Heart right ventricle (tissue), 16 donors: ENCODE results near the gene METAP1D. TPM values are rescaled to one million over a fixed set of nuclear protein-coding genes. Genes with fewer than 3 reads are reported as not detected.
"Not testable (repeated sequence)": the region's sequence is repeated elsewhere in the genome, so short reads cannot be mapped to it uniquely, and the experiment has no call there.

Source experiments
- ATAC-seq, 8 donors: fragments of 200-7000 bp; cut with Tn5 transposase; one replicate each; pipeline ENCODE4 v1.9.1; 2020; ENCODE audit warnings: mild to moderate bottlenecking in 8 of 8, moderate library complexity in 8 of 8, moderate number of reproducible peaks in 1 of 8
- DNase-seq, 2 donors: peaks; one replicate each; pipeline ENCODE4 v3.0.0-alpha.2; 2020
- H3K27ac ChIP-seq, 10 donors: fragments of 200-600 bp; sonication (generic) in 2 of 10; one replicate each; pipeline versions ENCODE4 v1.5.0 to v1.8.0; 2020 to 2022; ENCODE audit warnings: mild to moderate bottlenecking in 3 of 10
- H3K27me3 ChIP-seq, 7 donors: fragments of 200-600 bp; one replicate each; pipeline ENCODE4 v1.8.0; 2021 to 2022; ENCODE audit warnings: mild to moderate bottlenecking in 2 of 7
- H3K36me3 ChIP-seq, 9 donors: fragments of 200-600 bp; sonication (generic) in 1 of 9; one replicate each; pipeline versions ENCODE4 v1.5.0 to v1.8.0; 2020 to 2022; ENCODE audit warnings: mild to moderate bottlenecking in 2 of 9
- H3K4me1 ChIP-seq, 9 donors: fragments of 200-600 bp; sonication (generic) in 1 of 9; one replicate each; pipeline versions ENCODE4 v1.5.0 to v1.8.0; 2020 to 2022; ENCODE audit warnings: mild to moderate bottlenecking in 4 of 9
- H3K4me3 ChIP-seq, 10 donors: fragments of 200-600 bp; sonication (generic) in 2 of 10; one replicate each; pipeline versions ENCODE4 v1.5.0 to v1.8.0; 2020 to 2022; ENCODE audit warnings: mild to moderate bottlenecking in 7 of 10, moderate library complexity in 2 of 10
- H3K9me3 ChIP-seq, 11 donors: fragments of 200-600 bp in 10 of 11; sonication (generic) in 2 of 11; one replicate each; pipeline versions ENCODE4 v1.5.0 to v1.8.0; 2013 to 2022; ENCODE audit warnings: mild to moderate bottlenecking in 2 of 11, control low read depth in 1 of 11, moderate library complexity in 1 of 11
- CTCF ChIP-seq, 9 donors: fragments of 200-600 bp; sonication (generic) in 2 of 9; IDR thresholded peaks; one replicate each; pipeline versions ENCODE4 v1.5.0 to v1.8.0; 2021 to 2022; ENCODE audit warnings: antibody characterized with exemption in 9 of 9, mild to moderate bottlenecking in 5 of 9, moderate library complexity in 1 of 9
- WGBS, 2 donors: extraction: QIAGEN DNeasy Blood & Tissue Kit; methylation state at CpG; one replicate each; pipeline ENCODE4 v1.1.7; 2013; ENCODE audit warnings: inconsistent platforms in 1 of 2; 5-methylcytosine and 5-hydroxymethylcytosine counted together
- intact Hi-C, 10 donors: fragments of 100-400 bp; cut with DNase I; formaldehyde crosslinking; loops; one replicate each; pipeline versions ENCODE4 v1.11.1 to v1.14.2; 2022
- polyA plus RNA-seq, 2 donors: library from polyadenylated mRNA; stranded (reverse); fragments of 200-250 nt; gene quantifications; one replicate each; pipeline ENCODE4 v1.2.3, GENCODE V29; 2013
- total RNA-seq, 10 donors: library from RNA; stranded (reverse); fragmentation: NEBNext Ultra II Directional in 3 of 10; extraction: Animal tissue kit (Norgen Biotek cat#: 25700) in 3 of 10; gene quantifications; one replicate each; pipeline versions ENCODE4 v1.2.1 to v1.2.4, GENCODE V29; 2021 to 2023
- donor health status: Arrhythmogenic right ventricular cardiomyopathy.
- donor health status: ischemic (EF 13 %, LVEDD 7.1; RV severe dilation, severe dysfunction).
- donor health status: healthy with polysubstance abuse.
- donor health status: DM: no; HTN: yes; CAD: no.
- donor health status: DM: no; HTN: no; CAD: no.
- donor health status: ischemic (EF 25% LVEDD 6.9; RV normal size, moderate dysfunction).
- donor health status: ischemic (EF 25% LVEDD 5.7; RV mildly dilated, moderate dysfunction).
- donor health status: healthy.
- donor health status: DM: yes; HTN: yes; CAD: no.
- donor health status: Ischemic cardiomyopathy.
- donor health status: ischemic (EF 35%, LVEDD 5.7; RV mildly dilated, moderate dysfunction).
- donor health status: nonischemic (EF 11% LVEDD 7.7; RV severe dilation, severe dysfunction).
- donor health status: DM: yes; HTN: yes; CAD: no.
- donor health status: PGD.
- donor health status: ischemic (EF 29% LVEDD 5.4; RV normal size, mild dysfunction).
- donor health status: nonischemic (EF 23%, LVEDD 6.1; RV moderate dilation, normal function).

METAP1D gene
- total and polyA plus RNA-seq, 12 donors, result 3.4 to 8.3 (median 6.1) TPM

DNA sequence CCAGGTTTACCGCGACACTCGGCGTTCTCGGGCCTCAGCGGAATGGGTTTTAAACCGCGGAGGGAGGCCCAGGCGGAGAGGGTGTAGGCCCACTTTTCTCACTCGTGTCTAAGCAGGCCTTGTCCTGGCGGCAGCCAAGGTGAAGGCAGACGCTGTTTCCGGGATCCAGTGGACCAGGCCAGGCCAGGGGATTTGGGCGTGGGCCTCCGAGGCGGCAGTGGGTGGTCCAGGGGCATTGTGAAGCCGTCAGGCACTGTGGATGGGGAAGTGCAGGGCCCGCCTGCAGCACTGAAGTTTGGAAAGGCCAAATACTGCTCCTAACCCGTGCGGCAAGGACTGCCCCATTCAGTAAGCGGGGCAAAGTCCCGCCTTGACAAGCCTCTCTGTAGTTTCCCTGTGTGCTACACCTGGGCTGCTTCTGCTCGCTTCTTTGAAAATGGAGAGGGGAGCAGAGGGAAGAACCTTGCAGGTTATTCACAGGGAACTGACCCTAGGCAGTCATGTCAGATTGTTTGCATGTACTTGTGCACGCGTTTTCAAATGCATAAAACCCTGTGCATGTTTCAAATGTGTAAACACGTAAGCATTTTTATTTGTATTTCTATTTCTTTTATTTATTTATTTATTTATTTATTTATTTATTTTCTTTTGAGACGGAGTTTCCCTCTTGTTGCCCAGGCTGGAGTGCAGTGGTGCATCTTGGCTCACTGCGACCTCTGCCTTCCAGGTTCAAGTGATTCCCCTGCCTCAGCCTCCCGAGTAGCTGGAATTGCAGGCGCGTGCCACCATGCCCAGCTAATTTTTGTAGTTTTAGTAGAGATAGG, 110.4 kb downstream of the METAP1D start:
- ATAC-seq, result peak in 1 of 8 donors; percentile 54
- TF ChIP-seq CTCF (IDR thresholded peaks at IDR 0.05), result no peak
- Histone ChIP-seq H3K9me3 (no peaks in the 10 kb centered on the region), H3K4me3 (no peak overlapping the region), H3K27ac (no peak overlapping the region), H3K4me1 (peaks cover 0 to 26% (median 14%) of the 10 kb centered on the region in 9 donors), H3K27me3 (peaks cover 34 to 92% (median 74%) of the 10 kb centered on the region in 7 donors), H3K36me3 (no peaks in the 10 kb centered on the region)
- 44 to 59% methylated on average over 31 of the region's 31 CpGs for WGBS, 2 donors
- DNase-seq, result no peak
- intact Hi-C loops, result loop anchor here (5.0 to 10.0 kb wide), 9 partner anchors 185 to 538 kb away; partner anchors contain the start of gene HAT1 (in 1 of the 10)

DNA sequence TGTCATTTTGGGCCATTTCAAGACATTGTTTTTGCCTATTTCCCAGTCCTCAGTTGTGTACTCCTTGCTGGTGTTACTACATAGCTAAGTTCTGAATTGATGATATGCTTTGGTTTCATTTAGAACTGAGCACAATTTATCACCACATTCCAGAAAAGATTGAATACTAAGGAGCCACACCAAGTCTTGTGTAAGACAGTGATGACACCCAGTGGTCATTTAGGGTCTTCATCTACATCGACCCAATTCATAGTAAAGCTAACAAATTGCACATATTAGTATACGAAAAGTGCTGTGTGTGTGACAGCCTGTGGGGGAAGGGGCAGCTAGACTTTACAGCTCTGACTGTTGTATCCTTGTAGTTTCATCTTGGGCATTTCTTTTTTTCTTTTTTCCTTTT, 113.9 kb downstream of the METAP1D start:
- peaks cover 0 to under 1% (median 0%) of the 10 kb centered on the region in 9 donors for H3K4me1 ChIP-seq
- intact Hi-C loops, result loop anchor here in 6 of 10 donors (5.0 kb wide), 3 partner anchors 411 to 541 kb away; no protein-coding TSS in a partner anchor
- peaks cover 6 to 91% (median 58%) of the 10 kb centered on the region in 7 donors for H3K27me3 ChIP-seq
- TF ChIP-seq CTCF (IDR thresholded peaks at IDR 0.05), result peak in 7 of 9 donors; percentile 32 to 58 (median 37)
- ATAC-seq (no peak), DNase-seq (no peak)
- no peak overlapping the region for H3K27ac ChIP-seq
- H3K36me3 ChIP-seq, result no peaks in the 10 kb centered on the region
- no peak overlapping the region for H3K4me3 ChIP-seq
- WGBS, 2 donors, result 23 to 25% methylated on average over 2 of the region's 2 CpGs
- no peaks in the 10 kb centered on the region for H3K9me3 ChIP-seq

GRCh38 chr2:172114176-172114575, 114.4 kb downstream of the METAP1D start:
- peaks cover 5 to 91% (median 52%) of the 10 kb centered on the region in 7 donors for H3K27me3 ChIP-seq
- 91 to 95% methylated on average over 6 of the region's 6 CpGs for WGBS, 2 donors
- not testable (repeated sequence) for H3K4me3 ChIP-seq, H3K4me1 ChIP-seq, H3K36me3 ChIP-seq, H3K27ac ChIP-seq, DNase-seq, ATAC-seq, H3K9me3 ChIP-seq
- intact Hi-C loops, result loop anchor here in 6 of 10 donors (5.0 kb wide), 3 partner anchors 412 to 542 kb away; no protein-coding TSS in a partner anchor

- no peaks in the 10 kb centered on the region for H3K36me3 ChIP-seq
- no peak for TF ChIP-seq CTCF (IDR thresholded peaks at IDR 0.05)
- intact Hi-C loops, result loop anchor here in 6 of 10 donors (5.0 kb wide), 3 partner anchors 412 to 542 kb away; no protein-coding TSS in a partner anchor
- ATAC-seq (no peak), DNase-seq (no peak)
- WGBS, 2 donors, result 80 to 90% methylated on average over 3 of the region's 3 CpGs
- H3K27ac ChIP-seq, result no peak overlapping the region
- H3K9me3 ChIP-seq, result no peaks in the 10 kb centered on the region
- peaks cover 0 to 5% (median 0%) of the 10 kb centered on the region in 9 donors for H3K4me1 ChIP-seq
- H3K4me3 ChIP-seq, result no peak overlapping the region
- H3K27me3 ChIP-seq, result peaks cover 5 to 89% (median 50%) of the 10 kb centered on the region in 7 donors
These were observed 114.8 kb downstream of the METAP1D start for GRCh38 chr2:172114579-172114978.
